ENCODE data around the gene FOSB.
A peak's percentile ranks its signal among the peaks of the same experiment; 100 is the strongest.
"Not testable (repeated sequence)": the region's sequence is repeated elsewhere in the genome, so short reads cannot be mapped to it uniquely, and the experiment has no call there.

The FOSB gene

GRCh38 chr19:45506989-45507871, 39.4 kb downstream of the FOSB start, which contains the start of gene VASP:
TSS of gene VASP (plus strand) at chr19:45507479. CDS start at chr19:45507772, 293 bp downstream.
- peak; percentile 86 for DNase-seq

- no peak for DNase-seq
Measured at GRCh38 chr19:45507872-45508416, 40.1 kb downstream of the FOSB start.

GRCh38 chr19:45508417-45508860, 40.6 kb downstream of the FOSB start:
- peak; percentile 44 for DNase-seq

GRCh38 chr19:45508861-45509691, 41.3 kb downstream of the FOSB start:
- peak; percentile 66 for DNase-seq

GRCh38 chr19:45509692-45510015, 41.9 kb downstream of the FOSB start:
- no peak for DNase-seq

- DNase-seq = not testable (repeated sequence)
Measured at GRCh38 chr19:45510352-45510751, 42.6 kb downstream of the FOSB start.

- DNase-seq = no peak
Measured at GRCh38 chr19:45511074-45511473, 43.3 kb downstream of the FOSB start.

- DNase-seq = no peak
Measured at GRCh38 chr19:45512881-45513483, 45.2 kb downstream of the FOSB start.

GRCh38 chr19:45514376-45515051, 46.7 kb downstream of the FOSB start:
- no peak for DNase-seq

GRCh38 chr19:45515081-45515624, 47.4 kb downstream of the FOSB start:
- DNase-seq = no peak

- no peak for DNase-seq
Measured at GRCh38 chr19:45515807-45516401, 48.1 kb downstream of the FOSB start.

- DNase-seq = no peak
Measured at GRCh38 chr19:45517238-45517637, 49.4 kb downstream of the FOSB start.

GRCh38 chr19:45517641-45518468, 50.1 kb downstream of the FOSB start:
- DNase-seq = no peak

GRCh38 chr19:45518469-45518826, 50.7 kb downstream of the FOSB start:
- no peak for DNase-seq

- DNase-seq = no peak
Measured at GRCh38 chr19:45522010-45522941, 54.5 kb downstream of the FOSB start.

GRCh38 chr19:45523642-45524256, 56.0 kb downstream of the FOSB start:
- peak; percentile 78 for DNase-seq

- no peak for DNase-seq
Measured at GRCh38 chr19:45524575-45525129, 56.9 kb downstream of the FOSB start.
